ENCODE measurements around the gene IGF2R.

GRCh38 chr6:159995405-159995804 is 26.5 kb downstream of the IGF2R start:
- no peak for TF ChIP-seq CTCF (IDR thresholded peaks at IDR 0.05; ENCODE audit: low read length)
- TF ChIP-seq EZH2phosphoT487 (IDR thresholded peaks at IDR 0.05; ENCODE audit: low read length) = no peak
- no peak for TF ChIP-seq EZH2 (optimal IDR thresholded peaks at IDR 0.05; ENCODE audit: low read depth, low read length)

Data from MM.1S (cell line).